HEK293T (cell line): ENCODE data around the gene KLLN.
"Not testable (repeated sequence)": the region's sequence is repeated elsewhere in the genome, so short reads cannot be mapped to it uniquely, and the experiment has no call there.

Experiments
- CTCF ChIA-PET: fragments of 350-600 bp; formaldehyde crosslinking; extraction: SDS; loops from one replicate; lab custom pipeline; 2021; ENCODE audit warnings: antibody characterized with exemption, inconsistent platforms; lab: Yijun Ruan, JAX
- POLR2A ChIA-PET: fragments of 350-600 bp; formaldehyde crosslinking; extraction: SDS; loops from one replicate; lab custom pipeline; 2020; ENCODE audit warnings: antibody characterized with exemption, inconsistent platforms; lab: Yijun Ruan, JAX
- DNase-seq: peaks from one replicate; pipeline ENCODE4 v3.0.0; 2012; ENCODE audit warnings: mixed read lengths; ENCODE audit errors: extremely low spot score
- ARNT ChIP-seq: fragments of 450-650 bp; IDR thresholded peaks from 2 replicates; pipeline ENCODE4 v1.6.1; 2017; ENCODE audit warnings: mild to moderate bottlenecking
- BHLHE40 ChIP-seq: fragments of 450-650 bp; IDR thresholded peaks from 2 replicates; pipeline ENCODE4 v1.6.1; 2016; ENCODE audit warnings: mild to moderate bottlenecking, moderate library complexity, borderline replicate concordance
- CTBP1 ChIP-seq: fragments of 450-650 bp; IDR thresholded peaks from 2 replicates; pipeline ENCODE4 v1.6.1; 2016; ENCODE audit warnings: borderline replicate concordance
- ELF4 ChIP-seq: fragments of 450-650 bp; IDR thresholded peaks from 2 replicates; pipeline ENCODE4 v1.6.1; 2017; ENCODE audit warnings: antibody characterized with exemption
- FOXA1 ChIP-seq: fragments of 450-650 bp; IDR thresholded peaks from 2 replicates; pipeline ENCODE4 v1.6.1; 2016; ENCODE audit warnings: mild to moderate bottlenecking
- FOXK2 ChIP-seq: fragments of 450-650 bp; IDR thresholded peaks from 2 replicates; pipeline ENCODE4 v1.6.1; 2016; ENCODE audit warnings: mild to moderate bottlenecking
- FOXM1 ChIP-seq: fragments of 450-650 bp; IDR thresholded peaks from 2 replicates; pipeline ENCODE4 v1.6.1; 2017; ENCODE audit warnings: mild to moderate bottlenecking, borderline replicate concordance
- HDGF ChIP-seq: fragments of 450-650 bp; IDR thresholded peaks from 2 replicates; pipeline ENCODE4 v1.6.1; 2017; ENCODE audit warnings: antibody characterized with exemption, borderline replicate concordance
- L3MBTL2 ChIP-seq: fragments of 450-650 bp; conservative IDR thresholded peaks from 2 replicates; pipeline ENCODE4 v1.6.1; 2016; ENCODE audit warnings: mild to moderate bottlenecking
- LEF1 ChIP-seq: fragments of 450-650 bp; IDR thresholded peaks from 2 replicates; pipeline ENCODE4 v1.6.1; 2017; ENCODE audit warnings: mild to moderate bottlenecking, borderline replicate concordance
- NFRKB ChIP-seq: fragments of 450-650 bp; IDR thresholded peaks from 2 replicates; pipeline ENCODE4 v1.6.1; 2016; ENCODE audit warnings: mild to moderate bottlenecking, moderate library complexity
- SP1 ChIP-seq: fragments of 450-650 bp; IDR thresholded peaks from 2 replicates; pipeline ENCODE4 v1.6.1; 2017
- SUZ12 ChIP-seq: fragments of 450-650 bp; IDR thresholded peaks from 2 replicates; pipeline ENCODE4 v1.6.1; 2016; ENCODE audit warnings: mild to moderate bottlenecking
- TARDBP ChIP-seq: fragments of 450-650 bp; IDR thresholded peaks from 2 replicates; pipeline ENCODE4 v1.6.1; 2016
- ZNF384 ChIP-seq: fragments of 450-650 bp; IDR thresholded peaks from 2 replicates; pipeline ENCODE4 v1.6.1; 2016
- TF ChIP-seq, protein P1 (sequence below): fragments of 450-650 bp; IDR thresholded peaks from 2 replicates; pipeline ENCODE4 v1.6.1; 2016

KLLN gene

GRCh38 chr10:87836098-87836497, 27.2 kb downstream of the KLLN start:
- TF ChIP-seq SUZ12 (no peak), L3MBTL2 (no peak), ZNF384 (no peak), LEF1 (no peak), ELF4 (no peak), FOXA1 (no peak), FOXK2 (no peak), FOXM1 (no peak), ARNT (no peak), TARDBP (no peak), CTBP1 (no peak), NFRKB (no peak), HDGF (no peak), SP1 (no peak), BHLHE40 (no peak)
- TF ChIP-seq, protein P1, sequence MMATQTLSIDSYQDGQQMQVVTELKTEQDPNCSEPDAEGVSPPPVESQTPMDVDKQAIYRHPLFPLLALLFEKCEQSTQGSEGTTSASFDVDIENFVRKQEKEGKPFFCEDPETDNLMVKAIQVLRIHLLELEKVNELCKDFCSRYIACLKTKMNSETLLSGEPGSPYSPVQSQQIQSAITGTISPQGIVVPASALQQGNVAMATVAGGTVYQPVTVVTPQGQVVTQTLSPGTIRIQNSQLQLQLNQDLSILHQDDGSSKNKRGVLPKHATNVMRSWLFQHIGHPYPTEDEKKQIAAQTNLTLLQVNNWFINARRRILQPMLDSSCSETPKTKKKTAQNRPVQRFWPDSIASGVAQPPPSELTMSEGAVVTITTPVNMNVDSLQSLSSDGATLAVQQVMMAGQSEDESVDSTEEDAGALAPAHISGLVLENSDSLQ = no peak
- ChIA-PET CTCF (no interaction called here), POLR2A (no interaction called here)
- DNase-seq = no peak

DNA sequence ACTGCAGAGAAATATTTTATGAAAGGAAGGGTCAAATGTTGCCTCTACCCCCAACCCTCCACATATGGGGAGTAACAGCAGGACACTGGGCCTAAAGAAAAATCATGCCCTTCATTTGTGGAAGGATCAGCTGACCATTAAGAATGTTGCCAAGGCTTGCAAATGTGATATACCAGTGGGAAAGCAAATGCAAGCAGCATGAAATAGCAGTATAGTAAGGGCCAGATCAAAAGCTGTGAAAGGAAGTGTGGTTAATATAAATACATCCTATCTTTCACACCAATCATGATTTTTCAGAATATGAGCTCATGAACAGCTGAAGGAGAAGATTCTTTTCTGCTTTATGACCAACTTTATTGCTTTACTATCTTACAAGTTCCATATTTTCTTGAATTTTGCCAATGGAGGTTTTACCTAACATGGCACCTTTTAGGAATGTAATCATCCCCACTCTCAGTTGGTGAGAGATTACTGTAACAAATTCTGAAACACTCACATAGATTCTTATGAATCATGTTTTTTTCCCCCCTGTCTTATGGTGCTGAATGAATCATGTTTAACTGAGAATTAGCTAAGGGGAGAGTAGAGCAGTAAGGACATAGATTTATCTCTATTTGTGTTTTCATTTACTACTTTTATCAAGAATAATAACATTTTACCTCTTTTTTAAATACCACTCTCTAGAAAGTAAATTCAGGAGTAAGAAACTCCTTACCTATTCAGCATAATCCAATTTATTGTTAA, 33.2 kb downstream of the KLLN start:
- no peak for TF ChIP-seq ELF4
- TF ChIP-seq NFRKB = no peak
- TF ChIP-seq FOXM1 = no peak
- no peak for TF ChIP-seq ARNT
- TF ChIP-seq, protein P1 = no peak
- TF ChIP-seq FOXA1 = no peak
- no peak for TF ChIP-seq SUZ12
- TF ChIP-seq LEF1 = no peak
- TF ChIP-seq BHLHE40 = no peak
- TF ChIP-seq TARDBP = no peak
- no peak for TF ChIP-seq FOXK2
- no peak for TF ChIP-seq L3MBTL2
- no peak for TF ChIP-seq CTBP1
- TF ChIP-seq HDGF = no peak
- TF ChIP-seq ZNF384 = no peak
- TF ChIP-seq SP1 = no peak
- ChIA-PET CTCF (no interaction called here), POLR2A (interaction anchor here (4.7 kb wide), 1 partner anchor 12 kb away, joined by 25 read pairs; the partner anchor contains the start of gene ATAD1)
- no peak for DNase-seq

DNA sequence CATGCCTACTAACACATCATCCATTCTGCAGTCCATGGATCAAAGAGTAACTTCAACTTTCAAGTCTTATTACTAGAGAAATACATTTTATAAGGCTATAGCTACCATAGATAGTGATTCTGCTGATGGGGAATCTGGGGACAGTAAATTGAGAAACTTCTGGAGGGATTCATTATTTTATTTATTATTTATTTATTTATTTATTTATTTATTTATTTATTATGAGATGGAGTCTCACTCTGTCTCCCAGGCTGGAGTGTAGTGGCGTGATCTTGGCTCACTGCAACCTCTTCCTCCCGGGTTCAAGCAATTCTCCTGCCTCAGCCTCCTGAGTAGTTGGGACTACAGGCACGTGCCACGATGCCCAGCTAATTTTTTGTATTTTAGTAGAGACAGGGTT, 34.3 kb downstream of the KLLN start:
- CTCF ChIA-PET = not testable (repeated sequence)

GRCh38 chr10:87827681-87828080, 35.7 kb downstream of the KLLN start:
- ChIA-PET POLR2A (interaction anchor here (1.1 to 4.7 kb wide), 2 partner anchors 9 to 323 kb away, joined by 3 to 25 read pairs; partner anchors contain the start of genes ATAD1 and MINPP1), CTCF (interaction anchor here (0.6 to 1.0 kb wide), 2 partner anchors 11 to 31 kb away, joined by 3 to 4 read pairs; no protein-coding TSS in a partner anchor)
- no peak for DNase-seq
- TF ChIP-seq LEF1 (no peak), FOXK2 (no peak), NFRKB (no peak), SUZ12 (no peak), FOXM1 (no peak), SP1 (no peak), HDGF (no peak), TARDBP (no peak), ARNT (no peak), ZNF384 (no peak), CTBP1 (no peak), FOXA1 (no peak), L3MBTL2 (no peak)
- TF ChIP-seq, protein P1 = no peak

More for the DNA sequence above, 34.3 kb downstream of the KLLN start:
- DNase-seq = not testable (repeated sequence)
- POLR2A ChIA-PET = interaction anchor here (1.1 to 4.7 kb wide), 2 partner anchors 11 to 324 kb away, joined by 3 to 25 read pairs; partner anchors contain the start of genes ATAD1 and MINPP1

DNA sequence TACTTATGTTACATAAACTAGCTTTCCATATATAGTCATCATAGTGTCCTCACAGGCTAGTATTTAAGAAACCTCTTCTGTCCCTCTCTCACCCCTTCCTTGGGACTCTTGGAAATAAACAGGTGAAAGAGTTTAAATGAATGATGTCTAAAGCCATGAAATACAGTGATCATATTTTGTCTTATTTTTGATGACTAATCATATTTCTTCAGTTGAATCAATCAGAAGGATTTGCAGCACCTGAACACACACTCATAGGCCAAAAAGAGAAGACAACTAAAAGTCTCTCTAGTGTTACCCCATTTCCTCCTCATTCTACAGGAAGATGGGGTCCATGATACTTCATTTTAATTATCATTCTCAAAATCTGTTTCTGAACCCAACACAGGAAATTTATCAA, 36.7 kb downstream of the KLLN start:
- CTCF ChIA-PET = interaction anchor here (0.6 kb wide), 1 partner anchor 176 kb away, joined by 3 read pairs; no protein-coding TSS in a partner anchor
- DNase-seq = no peak
- POLR2A ChIA-PET = interaction anchor here (4.7 kb wide), 1 partner anchor 8 kb away, joined by 25 read pairs; the partner anchor contains the start of gene ATAD1
- TF ChIP-seq ARNT (no peak), BHLHE40 (no peak), FOXM1 (no peak), NFRKB (no peak), SP1 (no peak), FOXK2 (no peak), HDGF (no peak), FOXA1 (no peak), LEF1 (no peak), ZNF384 (no peak), ELF4 (no peak), CTBP1 (no peak), TARDBP (no peak), SUZ12 (no peak), L3MBTL2 (no peak)
- TF ChIP-seq, protein P1 = no peak
